ENCODE data around the gene ZXDB.
"Not testable (repeated sequence)": the region's sequence is repeated elsewhere in the genome, so short reads cannot be mapped to it uniquely, and the experiment has no call there.

ZXDB gene

DNA sequence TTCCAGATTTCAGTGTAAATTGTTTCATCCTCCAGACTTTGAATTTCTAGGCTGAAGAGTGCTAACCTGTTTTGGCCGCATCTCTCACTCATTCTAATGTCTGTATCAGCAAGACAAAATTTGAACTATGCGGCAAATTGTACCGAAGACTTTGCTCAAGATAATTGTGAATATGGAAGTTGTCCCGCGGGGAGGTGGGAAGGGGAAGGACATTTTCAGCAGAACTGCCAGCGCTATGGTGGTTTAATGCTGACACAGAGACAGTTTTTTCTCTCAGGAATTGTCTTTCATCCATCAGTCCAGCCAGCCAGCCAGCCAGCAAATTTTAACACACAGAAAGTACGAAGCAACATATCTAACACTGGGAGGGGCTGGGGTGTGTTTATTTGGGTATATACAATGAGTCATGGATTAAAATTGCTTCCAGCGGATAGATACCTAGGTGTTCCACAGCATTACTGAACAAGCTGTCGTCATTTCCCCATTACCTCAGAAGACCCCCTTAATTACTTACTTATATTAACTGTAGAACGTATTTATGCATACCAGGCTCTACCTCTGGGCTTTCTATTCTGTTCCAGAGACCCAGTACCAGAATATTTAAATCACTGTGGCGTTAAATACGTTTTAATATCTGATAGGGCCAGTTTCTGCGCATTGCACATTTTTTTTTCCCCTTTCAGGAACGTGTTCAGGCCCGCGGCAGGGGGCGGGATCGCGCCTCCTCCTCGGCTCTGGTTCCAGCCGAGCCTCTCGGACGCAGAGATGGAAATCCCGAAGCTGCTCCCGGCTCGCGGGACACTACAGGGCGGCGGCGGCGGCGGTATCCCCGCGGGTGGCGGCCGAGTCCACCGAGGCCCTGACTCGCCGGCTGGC is at the start of gene ZXDB:
Gene ZXDB, plus strand, starts transcription at position 728 of the 876 bp plus-strand sequence. Its CDS starts 38 bp downstream, at position 766.
- peak; percentile 11 for DNase-seq

DNA sequence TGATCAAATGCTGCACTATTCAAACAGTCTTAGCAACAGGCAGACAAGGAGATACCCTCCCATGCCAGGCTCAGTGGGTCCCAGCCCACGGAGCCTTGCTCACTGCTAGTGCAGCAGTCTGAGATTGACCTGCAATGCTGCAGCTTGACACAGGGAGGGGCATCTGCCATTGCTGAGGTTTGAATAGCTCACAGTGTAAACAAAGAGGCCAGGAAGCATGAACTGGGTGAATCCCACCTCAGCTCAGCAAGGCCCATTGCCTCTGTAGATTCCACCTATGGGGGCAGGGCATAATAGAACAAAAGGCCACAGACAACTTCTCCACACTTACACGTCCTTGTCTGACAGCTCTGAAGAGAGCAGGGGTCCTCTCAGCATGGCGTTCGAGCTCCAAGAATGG is 26.6 kb upstream of the ZXDB start:
- DNase-seq: no peak

DNA sequence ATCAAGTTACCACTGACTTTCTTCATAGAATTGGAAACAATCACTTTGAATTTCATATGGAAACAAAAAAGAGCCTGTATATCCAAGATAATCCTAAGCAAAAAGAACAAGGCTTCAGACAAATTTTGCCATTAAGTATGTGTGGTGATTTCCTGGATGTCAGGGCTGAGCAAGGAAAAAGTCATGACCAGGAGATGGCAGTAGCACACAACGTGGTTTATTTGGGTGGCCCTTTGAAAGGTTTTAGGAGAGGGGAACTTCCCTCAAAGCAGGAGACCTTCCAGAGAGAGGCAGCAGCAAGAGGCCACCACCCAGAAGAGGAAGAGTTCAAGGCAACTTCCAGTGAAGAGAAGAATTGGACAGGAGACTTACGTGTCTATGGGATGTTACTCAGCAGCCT is 18.1 kb upstream of the ZXDB start:
- peak; percentile 19 for DNase-seq

DNA sequence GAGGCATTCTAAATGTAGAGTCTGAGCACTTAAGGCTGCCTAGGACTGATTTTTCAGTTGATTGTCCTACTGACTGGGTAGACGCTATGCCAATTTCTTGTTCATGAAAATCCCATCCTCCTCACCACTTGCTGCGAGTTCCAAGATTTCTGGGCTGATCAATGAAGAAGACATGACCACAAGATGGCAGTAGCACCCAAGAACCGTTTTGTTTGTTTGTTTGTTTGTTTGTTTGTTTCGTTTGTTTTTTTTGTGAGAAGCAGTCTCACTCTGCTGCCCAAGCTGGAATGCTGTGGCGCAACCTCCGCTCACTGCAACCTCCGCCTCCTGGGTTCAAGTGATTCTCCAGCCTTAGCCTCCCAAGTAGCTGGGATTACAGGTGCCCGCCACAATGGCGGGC is 8.9 kb upstream of the ZXDB start:
- not testable (repeated sequence) for DNase-seq

DNA sequence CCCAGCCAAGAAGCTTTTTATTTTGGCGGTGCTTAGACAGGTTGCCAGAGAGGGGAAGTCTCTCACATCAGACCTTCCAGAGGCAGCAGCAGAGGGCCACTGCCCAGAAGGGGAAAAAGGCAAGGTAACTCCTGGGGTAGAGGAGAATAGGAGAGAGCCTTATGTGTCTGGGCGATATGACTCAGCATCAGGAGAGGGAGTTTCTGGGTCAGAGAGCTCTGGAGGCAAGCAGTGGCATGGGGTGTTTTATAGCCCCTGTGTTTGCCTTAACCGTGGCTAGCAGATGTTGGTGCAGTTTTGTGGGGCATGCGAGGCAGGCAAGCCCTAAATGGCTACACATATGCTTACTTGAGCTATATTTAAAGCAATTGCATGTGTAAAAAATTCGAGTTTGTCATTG is 8.3 kb upstream of the ZXDB start:
- no peak for DNase-seq

DNA sequence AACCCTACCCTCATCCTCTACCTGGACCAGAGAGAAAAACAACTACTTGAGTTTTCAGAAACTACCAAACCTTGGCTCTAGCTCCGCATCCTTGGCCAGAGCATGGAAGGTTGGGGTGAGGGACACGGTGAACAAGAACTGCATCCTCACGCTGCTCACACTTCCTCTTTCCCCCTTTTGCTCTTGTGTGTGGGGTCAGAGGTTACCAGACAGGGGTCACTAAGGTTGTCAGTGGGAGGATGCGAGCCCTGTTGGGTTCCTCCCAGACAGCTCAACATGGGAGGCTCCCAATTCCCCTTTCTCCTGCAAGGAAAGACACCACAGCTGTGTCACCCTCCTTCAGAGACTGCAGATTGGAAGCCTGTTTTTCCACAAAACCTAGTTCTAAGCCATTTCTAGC is 5.5 kb upstream of the ZXDB start:
- DNase-seq: no peak

DNA sequence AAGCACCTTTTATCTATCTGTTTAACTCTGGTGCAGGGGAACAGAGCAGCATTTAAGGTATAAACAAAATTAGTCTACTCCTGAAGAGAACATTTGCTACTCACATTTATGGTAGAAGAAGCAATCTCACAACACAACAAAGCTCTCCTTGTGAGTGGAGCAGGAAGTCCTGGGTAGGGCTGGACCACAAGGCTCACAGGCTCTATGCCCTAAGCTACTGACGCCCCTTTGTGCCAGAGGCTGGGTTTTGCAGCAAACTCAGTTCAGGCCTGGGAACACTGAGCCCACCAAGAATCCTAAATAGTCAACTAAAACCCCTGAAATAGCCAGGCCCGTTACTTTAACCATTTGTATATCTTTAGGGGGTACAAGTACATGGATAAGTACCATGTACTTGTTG is 4.7 kb upstream of the ZXDB start:
- no peak for DNase-seq

DNA sequence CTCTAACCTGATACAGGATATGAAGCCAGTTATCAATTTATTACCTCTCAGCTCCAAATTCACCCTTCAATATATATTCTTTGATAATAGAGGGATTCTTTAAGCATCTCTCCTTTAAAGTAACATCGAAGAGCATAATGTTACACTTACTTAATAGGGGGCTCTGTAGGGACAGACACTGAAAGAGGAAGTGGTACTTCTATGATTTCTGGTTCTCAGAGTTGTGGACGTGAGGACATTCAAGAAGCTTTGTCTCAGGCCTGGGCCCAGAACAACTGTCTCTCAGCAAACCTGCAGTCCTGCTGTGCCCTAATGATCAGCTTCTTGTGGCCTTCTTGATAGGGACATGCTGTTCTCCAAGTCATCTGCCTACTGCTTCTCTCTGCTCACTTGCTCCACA is 4.2 kb upstream of the ZXDB start:
- DNase-seq: no peak

DNA sequence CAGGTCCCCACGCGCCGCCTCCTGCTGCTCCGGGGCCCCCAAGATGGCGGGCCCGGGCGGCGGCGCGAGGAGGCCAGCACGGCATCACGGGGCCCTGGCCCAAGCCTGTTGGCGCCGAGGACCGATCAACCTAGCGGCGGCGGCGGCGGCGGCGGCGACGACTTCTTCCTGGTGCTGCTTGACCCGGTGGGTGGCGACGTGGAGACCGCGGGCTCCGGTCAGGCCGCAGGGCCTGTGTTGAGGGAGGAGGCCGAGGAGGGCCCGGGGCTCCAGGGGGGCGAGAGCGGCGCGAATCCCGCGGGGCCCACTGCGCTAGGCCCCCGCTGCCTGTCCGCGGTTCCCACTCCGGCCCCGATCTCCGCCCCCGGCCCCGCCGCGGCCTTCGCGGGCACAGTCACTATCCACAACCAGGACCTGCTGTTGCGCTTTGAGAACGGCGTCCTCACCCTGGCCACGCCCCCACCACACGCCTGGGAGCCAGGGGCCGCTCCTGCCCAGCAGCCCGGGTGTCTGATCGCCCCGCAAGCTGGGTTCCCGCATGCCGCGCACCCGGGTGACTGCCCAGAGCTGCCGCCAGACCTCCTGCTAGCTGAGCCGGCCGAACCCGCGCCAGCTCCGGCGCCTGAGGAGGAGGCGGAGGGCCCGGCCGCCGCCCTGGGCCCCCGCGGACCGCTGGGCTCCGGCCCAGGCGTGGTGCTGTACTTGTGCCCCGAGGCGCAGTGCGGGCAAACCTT is 516 bp downstream of the ZXDB start:
- peak; percentile 30 for DNase-seq

DNA sequence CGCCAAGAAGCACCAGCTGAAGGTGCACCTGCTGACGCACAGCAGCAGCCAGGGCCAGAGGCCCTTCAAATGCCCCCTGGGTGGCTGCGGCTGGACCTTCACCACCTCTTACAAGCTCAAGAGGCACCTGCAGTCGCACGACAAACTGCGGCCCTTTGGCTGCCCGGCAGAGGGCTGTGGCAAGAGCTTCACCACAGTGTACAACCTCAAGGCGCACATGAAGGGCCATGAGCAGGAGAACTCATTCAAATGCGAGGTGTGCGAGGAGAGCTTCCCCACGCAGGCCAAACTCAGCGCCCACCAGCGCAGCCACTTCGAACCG is 1.0 kb downstream of the ZXDB start:
- peak; percentile 49 for DNase-seq

DNA sequence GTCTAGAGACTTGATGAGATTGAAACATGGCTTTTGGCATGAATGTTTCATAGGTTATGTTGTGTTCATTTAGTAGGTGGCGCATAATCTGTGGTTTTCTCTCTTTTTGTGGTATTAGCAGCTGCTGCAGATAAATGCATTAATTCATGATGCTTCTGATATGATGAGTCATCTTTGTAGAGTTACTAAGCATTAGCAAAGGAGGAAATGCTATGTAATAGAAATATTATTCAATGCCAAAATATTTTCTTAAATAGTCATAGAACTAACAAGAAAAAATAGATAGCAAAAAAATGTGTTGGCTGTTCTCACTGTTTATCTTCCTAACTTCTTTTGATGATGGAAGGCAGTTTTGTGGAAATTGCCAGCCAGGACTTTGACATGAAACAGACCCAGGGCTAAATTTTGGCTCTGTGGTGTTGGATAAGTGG is 3.6 kb downstream of the ZXDB start:
- peak; percentile 29 for DNase-seq

DNA sequence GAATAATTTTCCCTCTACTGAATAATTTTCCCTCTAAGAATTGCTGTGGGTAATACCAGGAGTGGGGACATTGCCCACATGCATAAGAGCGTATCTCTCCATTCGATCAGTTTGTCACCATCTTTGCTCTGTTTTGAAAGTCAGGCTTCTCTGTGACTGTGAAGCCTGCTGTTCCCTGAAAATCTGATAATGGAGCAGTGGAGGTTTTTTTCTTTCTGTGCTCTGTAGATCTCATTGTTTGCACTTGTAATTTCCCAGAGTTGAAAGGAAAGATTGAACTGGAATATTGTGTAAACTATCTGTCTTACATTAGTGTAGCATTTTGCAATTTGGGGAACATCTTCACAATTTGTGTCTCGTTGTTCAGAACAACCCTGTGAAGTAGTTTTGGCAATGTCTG is 4.3 kb downstream of the ZXDB start:
- no peak for DNase-seq

DNA sequence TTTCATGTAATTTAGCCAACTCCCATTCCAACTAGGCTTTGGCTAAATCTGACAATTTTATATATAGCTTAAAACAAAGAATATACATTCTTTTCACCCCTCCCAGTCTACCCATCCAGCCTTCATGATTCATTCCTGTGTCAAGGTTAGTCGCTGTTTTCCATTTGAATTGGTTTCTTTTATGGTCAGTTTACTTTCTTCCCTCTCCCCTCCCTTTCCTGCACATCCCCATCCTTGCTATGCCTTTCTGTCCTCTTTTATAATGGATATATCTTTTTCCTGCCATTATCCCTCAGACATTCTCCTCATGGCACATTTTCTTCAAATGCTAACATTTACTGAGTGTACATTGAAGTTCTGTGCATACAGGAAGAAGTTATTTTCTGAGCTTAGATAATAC is 4.7 kb downstream of the ZXDB start:
- DNase-seq: no peak

DNA sequence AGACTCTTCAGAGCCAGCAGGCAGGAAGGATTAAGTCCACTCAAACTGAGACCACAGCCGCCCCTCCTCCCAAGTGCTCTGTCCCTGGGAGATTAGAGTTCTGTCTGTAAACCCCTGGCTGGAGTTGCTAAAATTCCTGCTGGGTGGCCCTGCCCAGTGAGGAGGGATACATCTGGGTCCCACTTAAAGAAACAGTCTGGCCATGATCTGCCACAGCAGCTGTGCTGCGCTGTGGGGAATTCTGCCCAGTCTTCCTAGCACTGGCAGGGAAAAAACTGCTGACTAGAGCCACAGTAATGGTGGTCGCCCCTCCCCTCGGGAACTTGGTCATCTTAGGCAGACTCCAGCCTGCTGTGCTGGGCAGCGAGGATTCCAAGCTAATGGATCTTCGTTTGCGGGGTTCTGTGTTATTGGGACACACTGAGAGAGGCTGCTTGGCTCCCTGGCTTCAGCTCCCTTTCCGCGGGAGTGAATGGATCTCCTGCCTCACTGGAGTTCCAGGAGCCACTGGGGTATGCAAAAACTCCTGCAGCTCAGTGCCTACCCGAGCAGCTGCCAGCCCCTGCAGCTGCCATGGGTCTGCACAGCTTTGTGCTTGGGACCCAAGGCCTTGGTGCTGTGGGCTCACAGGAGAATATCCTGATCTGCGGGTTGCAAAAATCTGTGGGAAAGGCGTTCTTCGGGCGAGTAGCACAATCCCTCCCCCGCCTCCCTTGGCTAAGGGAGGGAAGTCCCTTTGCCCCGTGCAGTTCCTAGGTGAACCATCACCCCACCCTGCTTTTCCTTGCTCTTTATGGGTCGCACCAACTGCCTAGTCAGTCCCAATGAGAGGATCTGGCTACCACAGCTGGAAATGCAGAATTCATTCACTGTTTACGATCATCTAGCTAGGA is 15.7 kb downstream of the ZXDB start:
- no peak for DNase-seq

DNA sequence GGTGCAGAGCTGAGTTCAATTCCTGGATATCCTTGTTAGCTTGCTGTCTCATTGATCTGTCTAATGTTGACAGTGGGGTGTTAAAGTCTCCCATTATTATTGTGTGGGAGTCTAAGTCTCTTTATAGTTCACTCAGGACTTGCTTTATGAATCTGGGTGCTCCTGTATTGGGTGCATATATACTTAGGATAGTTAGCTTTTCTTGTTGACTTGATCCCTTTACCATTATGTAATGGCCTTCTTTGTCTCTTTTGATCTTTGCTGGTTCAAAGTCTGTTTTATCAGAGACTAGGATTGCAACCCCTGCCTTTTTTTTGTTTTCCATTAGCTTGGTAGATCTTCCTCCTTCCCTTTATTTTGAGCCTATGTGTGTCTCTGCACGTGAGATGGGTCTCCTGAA is 21.5 kb downstream of the ZXDB start:
- DNase-seq: not testable (repeated sequence)

DNA sequence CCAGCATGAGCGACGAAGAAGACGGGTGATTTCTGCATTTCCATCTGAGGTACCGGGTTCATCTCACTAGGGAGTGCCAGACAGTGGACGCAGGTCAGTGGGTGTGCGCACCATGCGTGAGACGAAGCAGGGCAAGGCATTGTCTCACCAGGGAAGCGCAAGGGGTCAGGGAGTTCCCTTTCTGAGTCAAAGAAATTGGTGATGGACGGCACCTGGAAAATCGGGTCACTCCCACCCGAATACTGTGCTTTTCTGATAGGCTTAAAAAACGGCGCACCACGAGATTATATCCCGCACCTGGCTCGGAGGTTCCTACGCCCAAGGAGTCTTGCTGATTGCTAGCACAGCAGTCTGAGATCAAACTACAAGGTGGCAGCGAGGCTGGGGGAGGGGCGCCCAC is 37.6 kb downstream of the ZXDB start:
- not testable (repeated sequence) for DNase-seq

DNA sequence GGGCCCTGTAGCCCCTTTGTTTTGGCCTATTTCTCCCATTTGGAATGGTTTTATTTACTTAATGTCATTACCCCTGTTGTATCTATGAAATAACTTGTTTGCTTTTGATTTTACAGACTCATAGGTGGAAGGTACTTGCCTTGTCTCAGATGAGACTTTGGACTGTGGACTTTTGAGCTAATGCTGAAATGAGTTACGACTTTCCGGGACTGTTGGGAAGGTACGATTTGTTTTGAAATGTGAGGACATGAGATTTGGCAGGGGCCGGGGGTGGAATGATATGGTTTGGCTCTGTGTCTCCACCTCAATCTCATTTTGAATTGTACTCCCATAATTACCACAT is 48.8 kb downstream of the ZXDB start:
- DNase-seq: no peak

DNA sequence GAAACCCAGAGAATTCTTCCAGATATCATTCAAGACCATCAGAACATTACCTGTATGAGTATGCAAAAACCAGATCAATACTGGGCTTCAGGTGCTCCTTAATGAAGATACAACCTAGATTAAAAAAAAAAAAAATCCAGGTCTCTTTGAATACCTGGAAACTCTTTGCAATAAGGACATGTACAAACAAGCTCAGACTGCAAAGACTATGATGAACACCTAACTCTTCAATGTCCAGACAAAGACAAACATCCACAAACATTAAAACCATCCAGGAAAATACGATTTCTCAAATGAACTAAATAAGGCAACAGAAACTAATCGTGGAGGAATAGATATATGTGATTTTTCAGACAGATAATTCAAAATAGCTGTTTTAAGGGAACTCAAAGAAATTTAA is 49.5 kb downstream of the ZXDB start:
- no peak for DNase-seq

DNA sequence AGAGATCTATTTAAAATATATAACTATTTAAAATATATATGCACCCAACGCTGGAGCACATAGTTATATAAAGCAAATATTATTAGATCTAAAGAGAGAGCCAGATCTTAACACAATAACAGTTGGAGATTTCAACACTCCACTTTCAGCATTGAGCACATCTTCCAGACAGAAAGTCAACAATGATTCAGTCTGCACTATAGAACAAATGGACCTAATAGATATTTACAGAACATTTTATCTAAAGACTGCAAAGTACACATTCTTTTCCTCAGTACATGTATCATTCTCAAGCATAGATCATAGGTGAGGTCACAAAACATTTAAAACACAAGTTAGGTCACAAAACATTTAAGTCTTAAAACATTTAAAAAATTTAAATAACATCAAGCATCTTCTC is 51.9 kb downstream of the ZXDB start:
- no peak for DNase-seq

DNA sequence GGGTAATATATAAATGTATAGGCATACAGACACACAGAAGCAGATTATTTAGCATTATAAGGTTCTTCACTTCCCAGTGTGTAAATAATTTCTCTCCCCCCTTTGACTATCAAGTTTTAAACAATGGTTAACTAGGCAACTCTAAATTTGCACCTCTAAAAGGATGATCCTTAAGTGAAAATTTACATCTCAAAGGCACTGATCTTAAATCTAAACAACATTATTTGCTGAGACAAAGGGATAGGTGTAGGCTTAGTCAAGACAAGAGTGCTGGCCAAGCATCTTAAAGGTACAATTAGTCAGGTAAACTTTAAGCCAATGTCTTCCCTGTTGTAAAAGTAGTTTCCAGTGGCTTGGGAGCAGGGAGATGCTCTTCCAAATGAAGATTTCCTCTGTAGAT is 55.2 kb downstream of the ZXDB start:
- no peak for DNase-seq

Measured in activated CD4-positive, alpha-beta T cell treated with anti-CD3 and anti-CD28 coated beads, Interleukin-2, Interleukin-6, amounts not matched to agents 100 ng/mL and 50 ng/mL, durations not matched to agents 16 hours and 8 hours (primary cell).